RWPE2 (cell line): ENCODE measurements around the gene SNX5.

Experiments used
- ATAC-seq: fragments of 200-7000 bp; cut with Tn5 transposase; 3 replicates; pipeline ENCODE4 v1.9.1; 2021; ENCODE audit warnings: low read depth
- DNase-seq: peaks from one replicate; pipeline ENCODE4 v3.0.0-alpha.2; 2020; ENCODE audit warnings: low spot score
- H3K27ac ChIP-seq: fragments of 450-650 bp; 2 replicates; pipeline ENCODE4 v1.5.1; 2017; ENCODE audit warnings: mild to moderate bottlenecking; ENCODE audit not compliant: poor library complexity, severe bottlenecking
- H3K27me3 ChIP-seq: fragments of 250-450 bp; sonication (Bioruptor Pico); 2 replicates; pipeline ENCODE4 v1.5.1; 2021; ENCODE audit warnings: mild to moderate bottlenecking, moderate library complexity; ENCODE audit not compliant: insufficient read depth, poor library complexity, severe bottlenecking
- H3K36me3 ChIP-seq: fragments of 250-450 bp; sonication (Bioruptor Pico); 2 replicates; pipeline ENCODE4 v1.5.1; 2020; ENCODE audit warnings: low read depth, mild to moderate bottlenecking, moderate library complexity
- H3K4me1 ChIP-seq: fragments of 250-450 bp; sonication (Bioruptor Pico); 2 replicates; pipeline ENCODE4 v1.5.1; 2021; ENCODE audit warnings: mild to moderate bottlenecking, moderate library complexity; ENCODE audit not compliant: insufficient read depth, poor library complexity, severe bottlenecking
- H3K4me3 ChIP-seq: fragments of 250-450 bp; sonication (Bioruptor Pico); 2 replicates; pipeline ENCODE4 v1.5.1; 2021; ENCODE audit warnings: mild to moderate bottlenecking, moderate library complexity; ENCODE audit not compliant: severe bottlenecking
- H3K9me3 ChIP-seq: fragments of 250-450 bp; sonication (Bioruptor Pico); 2 replicates; pipeline ENCODE4 v1.5.1; 2021; ENCODE audit warnings: mild to moderate bottlenecking, moderate library complexity; ENCODE audit not compliant: severe bottlenecking
- CTCF ChIP-seq: fragments of 450-650 bp; IDR thresholded peaks from one replicate; pipeline ENCODE4 v1.5.1; 2017; ENCODE audit warnings: mild to moderate bottlenecking, moderate library complexity; ENCODE audit not compliant: poor library complexity, severe bottlenecking

SNX5 gene

DNA sequence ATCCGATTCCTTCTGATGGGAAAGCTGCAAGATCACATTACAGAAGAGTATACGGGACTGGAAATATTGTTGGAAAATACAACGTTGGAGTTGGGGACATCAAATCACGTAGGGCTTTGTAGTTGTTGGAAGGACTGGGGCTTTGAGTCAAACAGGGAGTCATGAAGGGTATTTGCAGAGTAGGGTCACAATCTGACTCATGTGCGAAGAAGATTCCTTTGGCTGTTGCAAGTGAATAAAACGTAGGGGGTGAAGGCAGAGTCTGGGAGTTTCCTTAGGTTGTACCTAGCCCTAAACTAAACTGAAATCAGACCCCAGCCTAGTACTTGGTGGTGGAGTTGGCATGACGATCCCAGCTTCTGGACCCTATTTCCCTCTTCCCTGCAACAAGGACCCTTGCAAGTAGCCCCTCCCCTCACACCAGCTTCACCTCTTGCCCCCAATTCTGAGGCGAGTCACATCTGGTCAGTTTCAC is 32.3 kb downstream of the SNX5 start:
- DNase-seq (no peak), ATAC-seq (no peak)
- H3K4me3 ChIP-seq: no peak overlapping the region
- no peaks in the 10 kb centered on the region for H3K4me1 ChIP-seq
- H3K27me3 ChIP-seq: no peaks in the 10 kb centered on the region
- no peaks in the 10 kb centered on the region for H3K9me3 ChIP-seq
- no peaks in the 10 kb centered on the region; the same call in 1 of the 2 replicates for H3K36me3 ChIP-seq
- no peak overlapping the region for H3K27ac ChIP-seq
- TF ChIP-seq CTCF: no peak

- Histone ChIP-seq H3K9me3 (no peaks in the 10 kb centered on the region), H3K27ac (no peak overlapping the region), H3K4me1 (no peaks in the 10 kb centered on the region), H3K27me3 (no peaks in the 10 kb centered on the region), H3K4me3 (no peak overlapping the region), H3K36me3 (no peaks in the 10 kb centered on the region)
- TF ChIP-seq CTCF: no peak
- DNase-seq (no peak), ATAC-seq (no peak)
Observed at GRCh38 chr20:17935761-17936160, 32.8 kb downstream of the SNX5 start.

DNA sequence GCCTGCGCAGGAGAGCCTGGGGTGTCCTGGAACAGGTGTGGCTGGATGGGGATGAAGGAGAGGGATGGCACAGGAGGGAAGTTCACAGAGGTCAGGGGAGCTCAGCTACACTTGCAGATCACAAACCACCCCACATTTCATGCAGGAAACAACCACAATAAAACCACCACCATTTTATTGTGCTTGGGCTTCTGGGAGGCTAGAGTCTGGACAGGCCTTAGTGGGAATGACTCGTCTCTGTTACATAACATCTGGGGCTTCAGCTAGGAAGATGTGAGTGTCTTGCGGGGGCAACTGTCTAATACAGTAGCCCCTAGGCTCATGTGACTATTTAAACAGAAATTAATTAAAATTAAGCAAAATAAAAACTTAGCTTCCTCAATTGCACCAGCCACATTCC is 33.4 kb downstream of the SNX5 start:
- ATAC-seq (no peak), DNase-seq (no peak)
- no peak overlapping the region for H3K27ac ChIP-seq
- no peak for TF ChIP-seq CTCF
- H3K9me3 ChIP-seq: no peaks in the 10 kb centered on the region
- no peaks in the 10 kb centered on the region for H3K27me3 ChIP-seq
- no peak overlapping the region for H3K4me3 ChIP-seq
- H3K4me1 ChIP-seq: no peaks in the 10 kb centered on the region
- H3K36me3 ChIP-seq: no peaks in the 10 kb centered on the region

- no peak for TF ChIP-seq CTCF
- Histone ChIP-seq H3K4me1 (no peaks in the 10 kb centered on the region), H3K9me3 (no peaks in the 10 kb centered on the region), H3K4me3 (no peak overlapping the region), H3K36me3 (no peaks in the 10 kb centered on the region), H3K27me3 (no peaks in the 10 kb centered on the region), H3K27ac (no peak overlapping the region)
- no peak for DNase-seq
- ATAC-seq: no peak
Observed at GRCh38 chr20:17934141-17934862, 34.3 kb downstream of the SNX5 start.

GRCh38 chr20:17933711-17934110 is 34.9 kb downstream of the SNX5 start:
- H3K27ac ChIP-seq: no peak overlapping the region
- no peak for ATAC-seq

More at GRCh38 chr20:17933711-17934110, 34.9 kb downstream of the SNX5 start:
- Histone ChIP-seq H3K4me3 (no peak overlapping the region), H3K9me3 (no peaks in the 10 kb centered on the region), H3K4me1 (no peaks in the 10 kb centered on the region), H3K27me3 (no peaks in the 10 kb centered on the region), H3K36me3 (no peaks in the 10 kb centered on the region)
- no peak for DNase-seq
- no peak for TF ChIP-seq CTCF
